ENCODE results near the gene RFX5.

RFX5 gene

GRCh38 chr1:151318975-151319374 is 28.1 kb downstream of the RFX5 start:
- no peak for DNase-seq (ENCODE audit: extremely low read depth, insufficient read length)
- Histone ChIP-seq H3K4me3 (replicated peaks; ENCODE audit: low read depth, low read length) (no peak overlapping the region), H3K36me3 (ENCODE audit: control insufficient read depth, insufficient read depth, low read length) (peaks cover 17% of the 10 kb centered on the region), H3K27me3 (replicated peaks; ENCODE audit: control insufficient read depth, insufficient read depth, low read length) (no peaks in the 10 kb centered on the region)
- TF ChIP-seq CTCF (IDR thresholded peaks at IDR 0.05; ENCODE audit: insufficient read depth, low read length, poor library complexity, severe bottlenecking): no peak

- H3K36me3 ChIP-seq (ENCODE audit: control insufficient read depth, insufficient read depth, low read length): peaks cover 35% of the 10 kb centered on the region
- TF ChIP-seq CTCF (IDR thresholded peaks at IDR 0.05; ENCODE audit: insufficient read depth, low read length, poor library complexity, severe bottlenecking): no peak
- H3K27me3 ChIP-seq (replicated peaks; ENCODE audit: control insufficient read depth, insufficient read depth, low read length): no peaks in the 10 kb centered on the region
- no peak overlapping the region for H3K4me3 ChIP-seq (replicated peaks; ENCODE audit: low read depth, low read length)
- no peak for DNase-seq (ENCODE audit: extremely low read depth, insufficient read length)
Measured at GRCh38 chr1:151315565-151316235, 31.4 kb downstream of the RFX5 start.

- no peak for DNase-seq (ENCODE audit: extremely low read depth, insufficient read length)
- H3K27me3 ChIP-seq (replicated peaks; ENCODE audit: control insufficient read depth, insufficient read depth, low read length): no peaks in the 10 kb centered on the region
- H3K36me3 ChIP-seq (ENCODE audit: control insufficient read depth, insufficient read depth, low read length): peaks cover 42% of the 10 kb centered on the region
- no peak overlapping the region for H3K4me3 ChIP-seq (replicated peaks; ENCODE audit: low read depth, low read length)
- no peak for TF ChIP-seq CTCF (IDR thresholded peaks at IDR 0.05; ENCODE audit: insufficient read depth, low read length, poor library complexity, severe bottlenecking)
Measured at GRCh38 chr1:151314137-151314875, 32.7 kb downstream of the RFX5 start.

- peaks cover 40% of the 10 kb centered on the region for H3K36me3 ChIP-seq (ENCODE audit: control insufficient read depth, insufficient read depth, low read length)
Measured at GRCh38 chr1:151313501-151313900, 33.6 kb downstream of the RFX5 start.

GRCh38 chr1:151312826-151313225 is 34.2 kb downstream of the RFX5 start:
- peaks cover 43% of the 10 kb centered on the region for H3K36me3 ChIP-seq (ENCODE audit: control insufficient read depth, insufficient read depth, low read length)
- H3K27me3 ChIP-seq (replicated peaks; ENCODE audit: control insufficient read depth, insufficient read depth, low read length): no peaks in the 10 kb centered on the region
- DNase-seq (ENCODE audit: extremely low read depth, insufficient read length): no peak
- TF ChIP-seq CTCF (IDR thresholded peaks at IDR 0.05; ENCODE audit: insufficient read depth, low read length, poor library complexity, severe bottlenecking): no peak
- no peak overlapping the region for H3K4me3 ChIP-seq (replicated peaks; ENCODE audit: low read depth, low read length)

More at GRCh38 chr1:151313501-151313900, 33.6 kb downstream of the RFX5 start:
- Histone ChIP-seq H3K27me3 (replicated peaks; ENCODE audit: control insufficient read depth, insufficient read depth, low read length) (no peaks in the 10 kb centered on the region), H3K4me3 (replicated peaks; ENCODE audit: low read depth, low read length) (no peak overlapping the region)
- no peak for DNase-seq (ENCODE audit: extremely low read depth, insufficient read length)
- no peak for TF ChIP-seq CTCF (IDR thresholded peaks at IDR 0.05; ENCODE audit: insufficient read depth, low read length, poor library complexity, severe bottlenecking)
